GM23338 (cell line): ENCODE results near the gene KCNB1. TPM values are rescaled to one million over a fixed set of nuclear protein-coding genes. Genes with fewer than 3 reads are reported as not detected.

ENCODE experiments used
- ATAC-seq: fragments of 200-7000 bp; cut with Tn5 transposase; 3 replicates; pipeline ENCODE4 v1.9.1; 2020
- DNase-seq: peaks from one replicate; pipeline ENCODE4 v3.0.0-alpha.2; 2015; ENCODE audit warnings: low spot score
- H2AFZ ChIP-seq: fragments of 200-600 bp; sonication (generic); 2 replicates; pipeline ENCODE4 v1.8.0; 2016; ENCODE audit warnings: antibody characterized with exemption, mild to moderate bottlenecking, moderate library complexity
- H3F3A ChIP-seq: fragments of 200-600 bp; sonication (generic); replicated peaks from 2 replicates; pipeline ENCODE4 v1.8.0; 2017; ENCODE audit warnings: antibody characterized with exemption, mixed run types, low read depth
- H3K27ac ChIP-seq: fragments of 200-600 bp; sonication (generic); 2 replicates; pipeline ENCODE4 v1.6.1; 2016; ENCODE audit warnings: low read depth
- H3K27me3 ChIP-seq: fragments of 200-600 bp; sonication (generic); 2 replicates; pipeline ENCODE4 v1.8.0; 2016; ENCODE audit warnings: mild to moderate bottlenecking, mixed run types, moderate library complexity; ENCODE audit not compliant: insufficient read depth
- H3K36me3 ChIP-seq: fragments of 200-600 bp; sonication (generic); 2 replicates; pipeline ENCODE4 v1.8.0; 2016; ENCODE audit warnings: mild to moderate bottlenecking; ENCODE audit not compliant: insufficient read depth
- H3K4me1 ChIP-seq: fragments of 200-600 bp; sonication (generic); 2 replicates; pipeline ENCODE4 v1.8.0; 2016; ENCODE audit warnings: mild to moderate bottlenecking, moderate library complexity; ENCODE audit not compliant: insufficient read depth
- H3K4me2 ChIP-seq: fragments of 200-600 bp; sonication (generic); 2 replicates; pipeline ENCODE4 v1.7.1; 2017; ENCODE audit warnings: mixed run types
- H3K4me3 ChIP-seq: fragments of 200-600 bp; sonication (generic); 2 replicates; pipeline ENCODE4 v1.6.1; 2016; ENCODE audit warnings: mixed run types
- H3K79me2 ChIP-seq: fragments of 200-600 bp; sonication (generic); replicated peaks from 2 replicates; pipeline ENCODE4 v1.8.0; 2017; ENCODE audit warnings: mild to moderate bottlenecking; ENCODE audit not compliant: insufficient read depth
- H3K9me2 ChIP-seq: fragments of 200-600 bp; sonication (generic); 2 replicates; pipeline ENCODE4 v1.8.0; 2017; ENCODE audit not compliant: insufficient read depth
- H4K20me1 ChIP-seq: fragments of 200-600 bp; sonication (generic); replicated peaks from 2 replicates; pipeline ENCODE4 v1.8.0; 2017; ENCODE audit warnings: mild to moderate bottlenecking; ENCODE audit not compliant: insufficient read depth
- H3K27ac Mint-ChIP-seq: 2 replicates; pipeline ENCODE4 v1.8.0; 2020; ENCODE audit warnings: inconsistent platforms, mild to moderate bottlenecking, moderate library complexity, mixed read lengths
- H3K27me3 Mint-ChIP-seq: 3 replicates; pipeline ENCODE4 v1.8.0; 2022; ENCODE audit warnings: low read depth, mild to moderate bottlenecking, moderate library complexity, mixed read lengths, inconsistent platforms; ENCODE audit not compliant: insufficient read depth, poor library complexity
- H3K36me3 Mint-ChIP-seq: 3 replicates; pipeline ENCODE4 v1.8.0; 2021; ENCODE audit warnings: low read depth, mild to moderate bottlenecking, inconsistent platforms, moderate library complexity, mixed read lengths
- H3K4me1 Mint-ChIP-seq: 3 replicates; pipeline ENCODE4 v1.8.0; 2020; ENCODE audit warnings: mild to moderate bottlenecking, inconsistent platforms, mixed read lengths
- H3K4me3 Mint-ChIP-seq: 3 replicates; pipeline ENCODE4 v1.8.0; 2021; ENCODE audit warnings: moderate library complexity, mild to moderate bottlenecking, inconsistent platforms, mixed read lengths
- H3K9me3 Mint-ChIP-seq: 3 replicates; pipeline ENCODE4 v1.8.0; 2020; ENCODE audit warnings: moderate library complexity, mild to moderate bottlenecking, inconsistent platforms, mixed read lengths
- CTCF ChIP-seq, 2 experiments: fragments of 200-600 bp in 1 of 2; sonication (generic) in 1 of 2; conservative IDR thresholded peaks; 2 replicates each; pipeline versions ENCODE4 v1.5.1 to v1.6.1; 2016 to 2017; ENCODE audit warnings: antibody characterized with exemption in 2 of 2, low read depth in 2 of 2, mild to moderate bottlenecking in 2 of 2, moderate library complexity in 1 of 2
- EZH2 ChIP-seq: fragments of 200-600 bp; sonication (generic); IDR thresholded peaks from one replicate; pipeline ENCODE4 v1.8.0; 2017; ENCODE audit warnings: antibody characterized with exemption, mild to moderate bottlenecking, low read depth; ENCODE audit not compliant: unreplicated experiment
- EZH2phosphoT487 ChIP-seq: fragments of 200-600 bp; sonication (generic); IDR thresholded peaks from one replicate; pipeline ENCODE4 v1.8.1; 2018; ENCODE audit warnings: antibody characterized with exemption; ENCODE audit not compliant: unreplicated experiment
- JUNB ChIP-seq: IDR thresholded peaks from one replicate; pipeline ENCODE4 v1.6.1; 2016; ENCODE audit warnings: antibody characterized with exemption; ENCODE audit not compliant: unreplicated experiment
- NANOG ChIP-seq: IDR thresholded peaks from 2 replicates; pipeline ENCODE4 v1.6.1; 2016; ENCODE audit warnings: antibody characterized with exemption, borderline replicate concordance
- ZNF331 ChIP-seq: fragments of 250-450 bp; sonication (Bioruptor Pico); IDR thresholded peaks from 2 replicates; pipeline ENCODE4 v1.5.0; 2020; ENCODE audit warnings: low read depth, mild to moderate bottlenecking, moderate library complexity
- ZNF462 ChIP-seq: fragments of 250-450 bp; sonication (Bioruptor Pico); IDR thresholded peaks from 2 replicates; pipeline ENCODE4 v1.5.0; 2020; ENCODE audit warnings: mild to moderate bottlenecking, moderate library complexity
- polyA plus RNA-seq: library from polyadenylated mRNA; unstranded; fragments of >200 nt; fragmentation: Nextera tagmentation; extraction: Ambion mirVana; gene quantifications from 2 replicates; pipeline ENCODE4 v1.2.1, GENCODE V29; 2016
- total RNA-seq: library from RNA; depleted of rRNA; stranded (reverse); fragments of >200 nt; shearing (Covaris generic); gene quantifications from 2 replicates; pipeline ENCODE4 v1.2.3, GENCODE V29; 2014

The KCNB1 gene
- total and polyA plus RNA-seq, 2 experiments from 2014 or later, result 0.28 to 0.29 TPM

GRCh38 chr20:49430320-49430719 is 52.1 kb downstream of the KCNB1 start (continued):
- no peak for TF ChIP-seq ZNF462

GRCh38 chr20:49427751-49428518 is 54.5 kb downstream of the KCNB1 start:
- Histone ChIP-seq H3K4me3 (no peak overlapping the region), H3K36me3 (no peaks in the 10 kb centered on the region), H3K79me2 (no peaks in the 10 kb centered on the region), H2AFZ (no peak overlapping the region), H3K27ac (no peak overlapping the region), H3K9me2 (no peaks in the 10 kb centered on the region), H3K4me1 (no peaks in the 10 kb centered on the region), H4K20me1 (no peaks in the 10 kb centered on the region), H3K4me2 (no peak overlapping the region), H3F3A (no peaks in the 10 kb centered on the region), H3K27me3 (no peaks in the 10 kb centered on the region)
- DNase-seq, result no peak
- no peak for ATAC-seq
- H3K4me1 Mint-ChIP-seq, result no peaks in the 10 kb centered on the region
- H3K27me3 Mint-ChIP-seq, result peaks cover 9% of the 10 kb centered on the region
- no peaks in the 10 kb centered on the region for H3K9me3 Mint-ChIP-seq
- no peak overlapping the region for H3K4me3 Mint-ChIP-seq
- H3K27ac Mint-ChIP-seq, result no peak overlapping the region
- no peaks in the 10 kb centered on the region for H3K36me3 Mint-ChIP-seq
- TF ChIP-seq EZH2phosphoT487 (no peak), NANOG (no peak), CTCF (conservative IDR thresholded peaks at IDR 0.05; ENCODE audit: low read depth in 2 of 2) (no peak), EZH2 (no peak), ZNF331 (CRISPR knock-in tag) (no peak), ZNF462 (no peak), JUNB (no peak)
